ENCODE measurements around the gene ADRA1B. TPM values are rescaled to one million over a fixed set of nuclear protein-coding genes. Genes with fewer than 3 reads are reported as not detected.

The ADRA1B gene
- total RNA-seq, 1 experiment from 2014 or later: not detected

DNA sequence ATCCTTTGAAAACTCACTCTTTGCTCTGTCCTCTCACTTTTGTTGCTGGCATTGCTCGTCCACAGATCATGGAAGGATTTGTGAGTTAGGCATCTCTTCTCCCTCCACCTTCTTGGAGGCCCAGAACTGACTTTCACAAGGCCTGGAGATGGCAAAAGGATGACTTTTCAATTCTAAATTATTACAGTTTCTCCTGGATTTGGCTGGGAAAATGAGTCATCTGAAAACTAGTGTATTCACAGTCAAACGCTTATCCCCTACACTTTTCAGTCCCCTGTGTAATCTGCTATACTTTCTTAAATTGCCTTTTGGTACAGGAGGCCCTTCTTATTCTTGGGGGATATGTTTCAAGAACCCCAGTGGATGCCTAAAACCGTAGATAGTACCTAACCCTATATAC lies 35.6 kb downstream of the ADRA1B start:
- Histone ChIP-seq H3K4me2 (ENCODE audit: insufficient read depth, insufficient read length, low read length) (no peak overlapping the region), H2BK12ac (ENCODE audit: insufficient read length, low read depth, low read length) (no peak overlapping the region), H3K27me3 (ENCODE audit: insufficient read depth, low read length) (no peaks in the 10 kb centered on the region), H3K23ac (ENCODE audit: insufficient read length, low read depth, low read length) (no peak overlapping the region), H3K9me3 (ENCODE audit: control insufficient read depth, low read depth, low read length) (no peaks in the 10 kb centered on the region), H4K91ac (ENCODE audit: insufficient read length, low read depth, low read length) (no peak overlapping the region), H3K4me1 (ENCODE audit: insufficient read depth, low read length) (no peaks in the 10 kb centered on the region), H4K8ac (replicated peaks; ENCODE audit: insufficient read length, low read depth, low read length) (no peak overlapping the region), H3K18ac (ENCODE audit: insufficient read length, low read depth, low read length) (no peak overlapping the region), H3K23me2 (ENCODE audit: insufficient read length, low read depth, low read length, poor library complexity, severe bottlenecking) (no peaks in the 10 kb centered on the region), H3K56ac (ENCODE audit: insufficient read length, low read depth, low read length) (no peak overlapping the region), H3K4ac (ENCODE audit: low read depth, low read length) (no peak overlapping the region), H3K79me1 (ENCODE audit: insufficient read depth, low read depth, low read length, poor library complexity, severe bottlenecking) (no peaks in the 10 kb centered on the region), H2BK120ac (ENCODE audit: low read depth, low read length, poor library complexity, severe bottlenecking) (no peak overlapping the region), H2BK5ac (ENCODE audit: insufficient read length, low read length) (no peak overlapping the region), H3K9ac (ENCODE audit: extremely low read depth, insufficient read length, low read length) (no peak overlapping the region), H2BK20ac (ENCODE audit: low read depth, low read length, poor library complexity, severe bottlenecking) (no peak overlapping the region), H4K5ac (ENCODE audit: insufficient read length, low read depth, low read length) (no peak overlapping the region), H3K79me2 (ENCODE audit: insufficient read depth, low read length) (no peaks in the 10 kb centered on the region), H3T11ph (ENCODE audit: low read length) (no peak overlapping the region), H2AK5ac (ENCODE audit: insufficient read length, low read length) (no peak overlapping the region), H2BK15ac (ENCODE audit: low read depth, low read length) (no peak overlapping the region), H3K14ac (ENCODE audit: insufficient read depth, low read length) (no peak overlapping the region), H2AFZ (ENCODE audit: low read length) (no peak overlapping the region), H3K27ac (ENCODE audit: insufficient read length, low read depth, low read length) (no peak overlapping the region), H4K20me1 (ENCODE audit: control insufficient read depth, insufficient read depth, insufficient read length) (no peaks in the 10 kb centered on the region)
- WGBS (ENCODE audit: extremely low coverage, insufficient read length, low lambda C conversion rate): no CpG with 5 or more reads among the region's 3 CpGs
- DNase-seq: no peak
- Mint-ChIP-seq H3K9me3 (no peaks in the 10 kb centered on the region), H3K27me3 (ENCODE audit: low read depth) (peaks cover 9% of the 10 kb centered on the region; the same call in 1 of the 2 replicates), H3K27ac (no peak overlapping the region), H3K36me3 (ENCODE audit: insufficient read depth in 1 of 3, low read depth in 3 of 3) (no peaks in the 10 kb centered on the region), H3K4me1 (peaks cover 0 to 5% of the 10 kb centered on the region in 2 experiments; a peak in 2 of 4 replicates), H3K4me3 (no peak overlapping the region)
- TF ChIP-seq, protein P1, sequence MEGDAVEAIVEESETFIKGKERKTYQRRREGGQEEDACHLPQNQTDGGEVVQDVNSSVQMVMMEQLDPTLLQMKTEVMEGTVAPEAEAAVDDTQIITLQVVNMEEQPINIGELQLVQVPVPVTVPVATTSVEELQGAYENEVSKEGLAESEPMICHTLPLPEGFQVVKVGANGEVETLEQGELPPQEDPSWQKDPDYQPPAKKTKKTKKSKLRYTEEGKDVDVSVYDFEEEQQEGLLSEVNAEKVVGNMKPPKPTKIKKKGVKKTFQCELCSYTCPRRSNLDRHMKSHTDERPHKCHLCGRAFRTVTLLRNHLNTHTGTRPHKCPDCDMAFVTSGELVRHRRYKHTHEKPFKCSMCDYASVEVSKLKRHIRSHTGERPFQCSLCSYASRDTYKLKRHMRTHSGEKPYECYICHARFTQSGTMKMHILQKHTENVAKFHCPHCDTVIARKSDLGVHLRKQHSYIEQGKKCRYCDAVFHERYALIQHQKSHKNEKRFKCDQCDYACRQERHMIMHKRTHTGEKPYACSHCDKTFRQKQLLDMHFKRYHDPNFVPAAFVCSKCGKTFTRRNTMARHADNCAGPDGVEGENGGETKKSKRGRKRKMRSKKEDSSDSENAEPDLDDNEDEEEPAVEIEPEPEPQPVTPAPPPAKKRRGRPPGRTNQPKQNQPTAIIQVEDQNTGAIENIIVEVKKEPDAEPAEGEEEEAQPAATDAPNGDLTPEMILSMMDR (conservative IDR thresholded peaks at IDR 0.05): no peak
